Chondrocyte (in vitro differentiated cells): ENCODE results near the gene GNGT1. TPM values are rescaled to one million over a fixed set of nuclear protein-coding genes. Genes with fewer than 3 reads are reported as not detected.

ENCODE experiments used
- DNase-seq: peaks from one replicate; pipeline ENCODE4 v3.0.0; 2021; ENCODE audit warnings: mixed read lengths, low spot score
- H3K27ac Mint-ChIP-seq: one replicate; pipeline ENCODE4 v1.8.0; 2021; ENCODE audit warnings: mild to moderate bottlenecking, moderate library complexity, mixed read lengths; ENCODE audit not compliant: unreplicated experiment
- H3K27me3 Mint-ChIP-seq: 2 replicates; pipeline ENCODE4 v1.8.0; 2021; ENCODE audit warnings: low read depth, mixed read lengths
- H3K36me3 Mint-ChIP-seq: 2 replicates; pipeline ENCODE4 v1.8.0; 2021; ENCODE audit warnings: low read depth, mixed read lengths
- H3K4me1 Mint-ChIP-seq: 2 replicates; pipeline ENCODE4 v1.8.0; 2021; ENCODE audit warnings: low read depth, mild to moderate bottlenecking, mixed read lengths
- H3K4me3 Mint-ChIP-seq: one replicate; pipeline ENCODE4 v1.8.0; 2021; ENCODE audit warnings: mild to moderate bottlenecking, moderate library complexity, mixed read lengths; ENCODE audit not compliant: unreplicated experiment
- H3K9me3 Mint-ChIP-seq: 2 replicates; pipeline ENCODE4 v1.8.0; 2021; ENCODE audit warnings: low read depth, mixed read lengths
- CTCF ChIP-seq: fragments of 200-600 bp; sonication (generic); IDR thresholded peaks from 2 replicates; pipeline ENCODE4 v1.5.0; 2021; ENCODE audit warnings: antibody characterized with exemption, mild to moderate bottlenecking, moderate library complexity
- total RNA-seq: library from RNA; stranded (reverse); gene quantifications from 3 replicates; pipeline ENCODE4 v1.2.1, GENCODE V29; 2021

The GNGT1 gene
- total RNA-seq, 1 donor from 2014 or later, result not detected

GRCh38 chr7:93949423-93949822 lies 43.1 kb downstream of the GNGT1 start:
- peaks cover 3% of the 10 kb centered on the region for H3K4me1 Mint-ChIP-seq
- TF ChIP-seq CTCF, result no peak
- no peak overlapping the region for H3K27ac Mint-ChIP-seq
- DNase-seq, result no peak
- H3K36me3 Mint-ChIP-seq, result no peaks in the 10 kb centered on the region
- H3K27me3 Mint-ChIP-seq, result no peaks in the 10 kb centered on the region
- no peak overlapping the region for H3K4me3 Mint-ChIP-seq
- H3K9me3 Mint-ChIP-seq, result no peaks in the 10 kb centered on the region

GRCh38 chr7:93955304-93955703 lies 48.9 kb downstream of the GNGT1 start:
- no peaks in the 10 kb centered on the region for H3K9me3 Mint-ChIP-seq
- no peaks in the 10 kb centered on the region for H3K4me1 Mint-ChIP-seq
- TF ChIP-seq CTCF, result no peak
- DNase-seq, result no peak
- H3K36me3 Mint-ChIP-seq, result no peaks in the 10 kb centered on the region
- H3K4me3 Mint-ChIP-seq, result no peak overlapping the region
- H3K27me3 Mint-ChIP-seq, result no peaks in the 10 kb centered on the region
- H3K27ac Mint-ChIP-seq, result no peak overlapping the region

GRCh38 chr7:93957767-93958166 lies 51.4 kb downstream of the GNGT1 start:
- TF ChIP-seq CTCF, result no peak
- DNase-seq, result no peak
- Mint-ChIP-seq H3K27ac (no peak overlapping the region), H3K9me3 (no peaks in the 10 kb centered on the region), H3K27me3 (no peaks in the 10 kb centered on the region), H3K36me3 (no peaks in the 10 kb centered on the region), H3K4me3 (no peak overlapping the region), H3K4me1 (no peaks in the 10 kb centered on the region)

- H3K4me1 Mint-ChIP-seq, result no peaks in the 10 kb centered on the region
- H3K9me3 Mint-ChIP-seq, result no peaks in the 10 kb centered on the region
- H3K27me3 Mint-ChIP-seq, result no peaks in the 10 kb centered on the region
- DNase-seq, result no peak
- no peak for TF ChIP-seq CTCF
- no peak overlapping the region for H3K27ac Mint-ChIP-seq
- H3K4me3 Mint-ChIP-seq, result no peak overlapping the region
- H3K36me3 Mint-ChIP-seq, result no peaks in the 10 kb centered on the region
Measured at GRCh38 chr7:93958216-93958615, 51.8 kb downstream of the GNGT1 start.

GRCh38 chr7:93958651-93959050 lies 52.3 kb downstream of the GNGT1 start:
- no peaks in the 10 kb centered on the region for H3K4me1 Mint-ChIP-seq
- no peak overlapping the region for H3K4me3 Mint-ChIP-seq
- H3K27me3 Mint-ChIP-seq, result no peaks in the 10 kb centered on the region
- DNase-seq, result no peak
- H3K36me3 Mint-ChIP-seq, result no peaks in the 10 kb centered on the region
- no peak for TF ChIP-seq CTCF
- no peaks in the 10 kb centered on the region for H3K9me3 Mint-ChIP-seq
- no peak overlapping the region for H3K27ac Mint-ChIP-seq

Other genes starting within 250 kb of the GNGT1 start
- 6.0 to 14.1 TPM (median 10.6 TPM) in 3 replicates for gene TFPI2, start 15.8 kb upstream of the GNGT1 start, total RNA-seq
- gene GNG11, start 15.2 kb downstream of the GNGT1 start, total RNA-seq, result 8.2 to 15.0 TPM (median 9.4 TPM) in 3 replicates
- 28.4 to 32.3 TPM (median 29.5 TPM) in 3 replicates for gene BET1, start 97.8 kb downstream of the GNGT1 start, total RNA-seq